ENCODE measurements around the gene SPACA9. TPM values are rescaled to one million over a fixed set of nuclear protein-coding genes. Genes with fewer than 3 reads are reported as not detected.

Gene SPACA9
- total RNA-seq, 2 experiments from 2014 or later, result 1.6 to 2.6 TPM

GRCh38 chr9:132908635-132909034, 29.9 kb downstream of the SPACA9 start:
- Mint-ChIP-seq H3K27me3 (no peaks in the 10 kb centered on the region), H3K4me3 (no peak overlapping the region), H3K36me3 (peaks cover 16% of the 10 kb centered on the region), H3K27ac (no peak overlapping the region), H3K9me3 (ENCODE audit: low read depth) (no peaks in the 10 kb centered on the region), H3K4me1 (peaks cover 12% of the 10 kb centered on the region)
- ATAC-seq (peak; percentile 64), DNase-seq (no peak)
- CTCF ChIA-PET, result interaction anchor here (0.6 to 1.7 kb wide), 5 partner anchors 7 to 157 kb away, joined by 3 to 5 read pairs (median 3); no protein-coding TSS in a partner anchor

DNA sequence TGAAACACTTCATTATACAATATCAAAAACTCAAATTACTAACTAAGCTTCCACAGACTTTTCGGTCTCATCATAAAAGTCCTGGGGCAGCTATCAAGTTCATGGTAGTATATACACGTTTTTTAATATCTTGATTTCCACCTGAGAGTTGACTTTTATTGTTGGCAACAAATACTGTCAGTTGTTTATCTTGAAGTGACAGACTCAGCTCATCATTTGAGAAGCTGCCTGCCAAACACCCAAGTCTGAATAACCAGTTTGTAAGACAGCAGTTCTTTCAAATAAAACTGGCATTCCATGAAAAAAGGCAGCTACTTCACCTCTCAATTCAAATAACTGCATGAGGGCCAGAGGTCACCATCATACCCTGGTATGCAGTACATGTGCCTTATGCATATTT, 30.6 kb downstream of the SPACA9 start:
- H3K27me3 Mint-ChIP-seq, result no peaks in the 10 kb centered on the region
- H3K9me3 Mint-ChIP-seq (ENCODE audit: low read depth), result no peaks in the 10 kb centered on the region

DNA sequence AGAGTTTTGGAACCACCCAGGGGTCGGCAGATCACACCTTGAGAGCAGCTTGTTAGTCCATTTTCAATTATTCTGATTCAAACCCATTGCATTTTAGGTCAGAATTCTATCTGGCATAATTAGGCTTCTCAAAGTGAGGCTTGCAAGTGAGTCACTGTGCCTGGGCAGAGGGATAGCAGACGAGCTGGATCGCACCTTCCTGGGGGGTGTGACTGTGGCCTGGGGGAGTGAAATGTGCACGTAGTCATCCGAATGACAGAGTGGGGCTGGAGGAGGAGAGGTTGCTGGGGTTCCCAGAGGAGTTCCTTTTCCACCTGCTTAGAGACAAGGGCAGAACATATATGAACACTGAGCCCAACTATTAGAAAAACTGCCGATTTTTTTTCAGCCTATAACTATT, 31.7 kb downstream of the SPACA9 start:
- Mint-ChIP-seq H3K4me3 (no peak overlapping the region), H3K36me3 (peaks cover 15% of the 10 kb centered on the region), H3K27ac (no peak overlapping the region), H3K9me3 (ENCODE audit: low read depth) (no peaks in the 10 kb centered on the region), H3K4me1 (peaks cover 12% of the 10 kb centered on the region), H3K27me3 (no peaks in the 10 kb centered on the region)
- CTCF ChIA-PET, result interaction anchor here (1.0 to 1.7 kb wide), 2 partner anchors 9 to 61 kb away, joined by 3 to 5 read pairs; no protein-coding TSS in a partner anchor
- ATAC-seq (no peak), DNase-seq (no peak)

More for the DNA sequence above, 30.6 kb downstream of the SPACA9 start:
- CTCF ChIA-PET, result interaction anchor here (0.9 to 1.7 kb wide), 4 partner anchors 8 to 113 kb away, joined by 3 to 5 read pairs (median 4); no protein-coding TSS in a partner anchor
- ATAC-seq (no peak), DNase-seq (no peak)
- H3K36me3 Mint-ChIP-seq, result peaks cover 15% of the 10 kb centered on the region
- no peak overlapping the region for H3K27ac Mint-ChIP-seq
- H3K4me1 Mint-ChIP-seq, result peaks cover 12% of the 10 kb centered on the region
- no peak overlapping the region for H3K4me3 Mint-ChIP-seq

GRCh38 chr9:132912131-132912530, 33.4 kb downstream of the SPACA9 start:
- Mint-ChIP-seq H3K27me3 (no peaks in the 10 kb centered on the region), H3K4me1 (peaks cover 12% of the 10 kb centered on the region), H3K27ac (no peak overlapping the region), H3K9me3 (ENCODE audit: low read depth) (no peaks in the 10 kb centered on the region), H3K4me3 (no peak overlapping the region), H3K36me3 (peaks cover 16% of the 10 kb centered on the region)
- CTCF ChIA-PET, result interaction anchor here (3.0 kb wide), 1 partner anchor 10 kb away, joined by 8 read pairs; no protein-coding TSS in a partner anchor
- DNase-seq (no peak), ATAC-seq (no peak)

GRCh38 chr9:132914924-132915323, 36.2 kb downstream of the SPACA9 start:
- Mint-ChIP-seq H3K4me1 (no peaks in the 10 kb centered on the region), H3K4me3 (no peak overlapping the region), H3K27me3 (no peaks in the 10 kb centered on the region), H3K9me3 (ENCODE audit: low read depth) (no peaks in the 10 kb centered on the region), H3K27ac (no peak overlapping the region), H3K36me3 (peaks cover 21% of the 10 kb centered on the region)
- ATAC-seq, result no peak
- DNase-seq, result no peak
- CTCF ChIA-PET, result interaction anchor here (0.7 to 4.3 kb wide), 2 partner anchors 13 to 39 kb away, joined by 3 to 14 read pairs; no protein-coding TSS in a partner anchor

DNA sequence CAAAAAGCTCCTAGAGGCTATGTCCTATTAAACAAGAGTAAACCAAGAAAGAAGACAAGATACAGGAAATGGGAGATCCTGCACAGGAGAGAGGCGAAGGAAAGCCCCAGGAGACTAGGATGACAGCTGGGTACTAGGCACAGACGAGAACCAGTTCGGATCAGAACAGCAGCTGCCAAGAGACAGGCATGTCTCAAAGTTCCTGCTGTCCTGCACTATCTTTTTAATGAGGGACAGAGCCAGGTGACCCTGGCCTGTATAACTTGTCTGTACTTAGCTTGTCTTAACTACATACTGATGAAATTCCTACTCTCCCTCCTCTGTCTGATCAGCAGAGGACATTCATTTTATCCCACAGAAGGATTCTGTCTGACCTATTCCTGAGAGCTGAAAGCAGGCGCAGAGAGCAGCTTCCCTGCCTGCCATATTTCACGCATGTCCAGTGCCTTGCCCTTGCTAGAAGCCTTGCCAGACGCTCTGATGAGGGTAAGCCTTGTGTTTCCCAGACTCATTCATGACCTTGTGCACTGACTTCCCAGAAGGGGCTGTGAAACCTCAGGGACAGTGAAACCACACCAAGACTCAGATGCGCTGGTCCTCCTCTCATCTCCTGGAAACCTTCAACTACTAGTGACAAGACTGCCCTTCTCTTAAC, 41.0 kb downstream of the SPACA9 start:
- CTCF ChIA-PET, result interaction anchor here (0.8 to 1.5 kb wide), 3 partner anchors 24 to 102 kb away, joined by 3 to 5 read pairs (median 4); no protein-coding TSS in a partner anchor
- ATAC-seq (no peak), DNase-seq (no peak)
- Mint-ChIP-seq H3K27me3 (no peaks in the 10 kb centered on the region), H3K4me1 (no peaks in the 10 kb centered on the region), H3K36me3 (peaks cover 16% of the 10 kb centered on the region), H3K27ac (no peak overlapping the region), H3K4me3 (no peak overlapping the region), H3K9me3 (ENCODE audit: low read depth) (no peaks in the 10 kb centered on the region)

DNA sequence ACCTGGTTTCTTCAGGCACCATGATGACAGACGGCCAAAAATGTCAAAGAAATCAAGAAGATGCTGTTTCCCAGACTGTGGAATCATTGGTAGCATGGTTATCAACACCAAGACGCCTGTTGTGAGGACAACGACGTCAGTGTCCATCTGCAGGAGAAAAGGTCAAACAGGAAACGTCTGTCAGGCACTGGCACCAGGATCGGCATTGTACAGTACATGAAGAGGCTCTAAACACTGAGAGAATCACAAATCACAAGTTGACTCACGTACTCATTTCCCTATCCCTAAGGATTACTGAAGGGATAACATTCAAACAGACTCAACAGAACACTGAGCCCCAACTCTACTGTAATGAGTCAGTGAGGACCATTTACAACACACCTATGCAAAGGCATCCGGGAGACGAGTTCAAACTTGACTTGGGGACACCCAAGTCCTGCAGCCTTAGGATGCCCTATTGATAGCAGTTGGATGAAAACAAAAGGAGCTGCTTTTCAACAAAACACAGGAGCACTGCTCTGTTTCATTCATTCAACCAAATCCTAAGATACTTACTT, 44.7 kb downstream of the SPACA9 start:
- CTCF ChIA-PET, result interaction anchor here (1.1 to 1.5 kb wide), 2 partner anchors 20 to 21 kb away, joined by 3 to 6 read pairs; no protein-coding TSS in a partner anchor
- Mint-ChIP-seq H3K9me3 (ENCODE audit: low read depth) (no peaks in the 10 kb centered on the region), H3K27ac (no peak overlapping the region), H3K27me3 (no peaks in the 10 kb centered on the region), H3K4me1 (no peaks in the 10 kb centered on the region), H3K4me3 (no peak overlapping the region), H3K36me3 (peaks cover 18% of the 10 kb centered on the region)
- DNase-seq (no peak), ATAC-seq (no peak)

- DNase-seq (no peak), ATAC-seq (no peak)
- H3K4me3 Mint-ChIP-seq, result no peak overlapping the region
- H3K9me3 Mint-ChIP-seq (ENCODE audit: low read depth), result no peaks in the 10 kb centered on the region
- no peaks in the 10 kb centered on the region for H3K4me1 Mint-ChIP-seq
- peaks cover 19% of the 10 kb centered on the region for H3K36me3 Mint-ChIP-seq
- CTCF ChIA-PET, result interaction anchor here (0.9 kb wide), 1 partner anchor 25 kb away, joined by 4 read pairs; no protein-coding TSS in a partner anchor
- H3K27ac Mint-ChIP-seq, result no peak overlapping the region
- H3K27me3 Mint-ChIP-seq, result no peaks in the 10 kb centered on the region
These were observed 49.0 kb downstream of the SPACA9 start for GRCh38 chr9:132927704-132928103.

- H3K36me3 Mint-ChIP-seq, result peaks cover 18% of the 10 kb centered on the region
- no peak overlapping the region for H3K4me3 Mint-ChIP-seq
- no peak overlapping the region for H3K27ac Mint-ChIP-seq
- H3K27me3 Mint-ChIP-seq, result no peaks in the 10 kb centered on the region
- ATAC-seq (no peak), DNase-seq (no peak)
- CTCF ChIA-PET, result interaction anchor here (2.3 kb wide), 1 partner anchor 12 kb away, joined by 7 read pairs; the partner anchor contains the start of gene TSC1
- H3K4me1 Mint-ChIP-seq, result no peaks in the 10 kb centered on the region
- H3K9me3 Mint-ChIP-seq (ENCODE audit: low read depth), result no peaks in the 10 kb centered on the region
These were observed 52.6 kb downstream of the SPACA9 start for GRCh38 chr9:132931178-132931735.

DNA sequence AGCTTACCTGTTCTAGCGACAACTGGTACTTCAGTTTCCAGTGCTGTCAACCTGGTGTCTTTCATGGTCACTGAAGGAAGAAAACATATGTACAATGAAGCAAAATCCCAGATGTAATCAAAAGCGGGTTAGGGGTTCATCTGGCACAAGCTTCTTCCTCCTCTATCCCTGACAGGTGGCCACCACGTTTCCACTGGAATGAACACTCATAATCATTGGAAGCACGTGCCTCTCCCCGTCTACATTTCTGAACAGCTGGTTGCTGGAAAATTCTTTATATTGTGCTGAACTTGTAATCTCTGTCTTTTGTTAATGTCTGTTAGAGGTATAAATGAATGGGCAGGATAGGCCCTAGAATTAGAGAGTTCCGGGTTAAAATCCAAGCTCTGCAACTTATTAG, 56.3 kb downstream of the SPACA9 start:
- Mint-ChIP-seq H3K27ac (no peak overlapping the region), H3K9me3 (ENCODE audit: low read depth) (no peaks in the 10 kb centered on the region), H3K4me3 (no peak overlapping the region), H3K27me3 (no peaks in the 10 kb centered on the region), H3K4me1 (no peaks in the 10 kb centered on the region), H3K36me3 (peaks cover 10% of the 10 kb centered on the region)
- no peak for DNase-seq
- ATAC-seq, result no peak
- CTCF ChIA-PET, result interaction anchor here (1.1 to 2.3 kb wide), 3 partner anchors 9 to 34 kb away, joined by 4 to 7 read pairs (median 5); partner anchors contain the start of gene TSC1

GRCh38 chr9:132937463-132937901, 58.8 kb downstream of the SPACA9 start:
- H3K27ac Mint-ChIP-seq, result no peak overlapping the region
- CTCF ChIA-PET, result no interaction called here
- no peak overlapping the region for H3K4me3 Mint-ChIP-seq
- no peaks in the 10 kb centered on the region for H3K27me3 Mint-ChIP-seq
- H3K36me3 Mint-ChIP-seq, result peaks cover 6% of the 10 kb centered on the region
- ATAC-seq (no peak), DNase-seq (no peak)
- peaks cover 3% of the 10 kb centered on the region for H3K4me1 Mint-ChIP-seq
- no peaks in the 10 kb centered on the region for H3K9me3 Mint-ChIP-seq (ENCODE audit: low read depth)

GRCh38 chr9:132939169-132939568, 60.5 kb downstream of the SPACA9 start:
- Mint-ChIP-seq H3K36me3 (peaks cover 2% of the 10 kb centered on the region), H3K4me1 (peaks cover 16% of the 10 kb centered on the region), H3K27me3 (no peaks in the 10 kb centered on the region), H3K4me3 (no peak overlapping the region), H3K9me3 (ENCODE audit: low read depth) (no peaks in the 10 kb centered on the region), H3K27ac (no peak overlapping the region)
- DNase-seq (no peak), ATAC-seq (no peak)
- CTCF ChIA-PET, result no interaction called here

Measured in activated CD8-positive, alpha-beta memory T cell treated with anti-CD3 and anti-CD28 coated beads, Interleukin-2, amount 10 ng/mL, durations not matched to agents 7 days and 5 days (primary cell).